ENCODE measurements around the gene ATP4B. TPM values are rescaled to one million over a fixed set of nuclear protein-coding genes. Genes with fewer than 3 reads are reported as not detected.
"Not testable (repeated sequence)": the region's sequence is repeated elsewhere in the genome, so short reads cannot be mapped to it uniquely, and the experiment has no call there.

The ATP4B gene
- total RNA-seq, 1 donor from 2014 or later = not detected

GRCh38 chr13:113625965-113626721, 31.9 kb downstream of the ATP4B start:
- peaks cover 0 to 3% of the 10 kb centered on the region in 2 donors for H3K36me3 ChIP-seq
- peaks cover 0 to 3% of the 10 kb centered on the region in 2 donors for H3K4me1 ChIP-seq
- no peak overlapping the region for H3K27ac ChIP-seq
- no peak overlapping the region for H3K4me3 ChIP-seq
- DNase-seq (ENCODE audit: low spot score in 2 of 2) = no peak
- no peak for TF ChIP-seq CTCF (IDR thresholded peaks at IDR 0.05)
- H3K9me3 ChIP-seq = no peaks in the 10 kb centered on the region
- no peaks in the 10 kb centered on the region for H3K27me3 ChIP-seq
- intact Hi-C loops (cut with DNase I) = no loop called here

GRCh38 chr13:113624640-113625304, 33.2 kb downstream of the ATP4B start:
- H3K9me3 ChIP-seq; H3K4me3 ChIP-seq; H3K4me1 ChIP-seq; H3K27ac ChIP-seq; intact Hi-C loops (cut with DNase I); H3K36me3 ChIP-seq; H3K27me3 ChIP-seq; DNase-seq (ENCODE audit: low spot score in 2 of 2): not testable (repeated sequence)

GRCh38 chr13:113624235-113624587, 33.8 kb downstream of the ATP4B start:
- no peak for DNase-seq (ENCODE audit: low spot score in 2 of 2)
- intact Hi-C loops (cut with DNase I) = no loop called here
- Histone ChIP-seq H3K27me3 (no peaks in the 10 kb centered on the region), H3K4me3 (no peak overlapping the region), H3K36me3 (peaks cover 0 to 3% of the 10 kb centered on the region in 2 donors), H3K27ac (no peak overlapping the region), H3K9me3 (no peaks in the 10 kb centered on the region), H3K4me1 (peaks cover 0 to 3% of the 10 kb centered on the region in 2 donors)
- TF ChIP-seq CTCF (IDR thresholded peaks at IDR 0.05) = no peak

GRCh38 chr13:113623491-113624234, 34.3 kb downstream of the ATP4B start:
- no peak for DNase-seq (ENCODE audit: low spot score in 2 of 2)
- peaks cover 0 to 3% of the 10 kb centered on the region in 2 donors for H3K4me1 ChIP-seq
- H3K27me3 ChIP-seq = no peaks in the 10 kb centered on the region
- H3K27ac ChIP-seq = no peak overlapping the region
- H3K4me3 ChIP-seq = no peak overlapping the region
- intact Hi-C loops (cut with DNase I) = no loop called here
- H3K9me3 ChIP-seq = no peaks in the 10 kb centered on the region
- TF ChIP-seq CTCF (IDR thresholded peaks at IDR 0.05) = no peak
- H3K36me3 ChIP-seq = peaks cover 0 to 3% of the 10 kb centered on the region in 2 donors

GRCh38 chr13:113622791-113623490, 35.1 kb downstream of the ATP4B start:
- no peak for DNase-seq (ENCODE audit: low spot score in 2 of 2)
- TF ChIP-seq CTCF (IDR thresholded peaks at IDR 0.05) = no peak
- intact Hi-C loops (cut with DNase I) = no loop called here
- Histone ChIP-seq H3K4me3 (no peak overlapping the region), H3K4me1 (peaks cover 0 to 3% of the 10 kb centered on the region in 2 donors), H3K36me3 (peaks cover 0 to 3% of the 10 kb centered on the region in 2 donors), H3K27ac (no peak overlapping the region), H3K27me3 (no peaks in the 10 kb centered on the region), H3K9me3 (no peaks in the 10 kb centered on the region)

- H3K27me3 ChIP-seq; H3K4me1 ChIP-seq; DNase-seq (ENCODE audit: low spot score in 2 of 2); H3K9me3 ChIP-seq; H3K4me3 ChIP-seq; H3K27ac ChIP-seq; H3K36me3 ChIP-seq; intact Hi-C loops (cut with DNase I): not testable (repeated sequence)
Measured at GRCh38 chr13:113621986-113622550, 35.9 kb downstream of the ATP4B start.
